GM21786 (cell line): ENCODE results near the gene ARFGAP1.
"Not testable (repeated sequence)": the region's sequence is repeated elsewhere in the genome, so short reads cannot be mapped to it uniquely, and the experiment has no call there.

Source experiments
- ATAC-seq: cut with Tn5 transposase; IDR thresholded peaks from one replicate; pipeline ENCODE4 v1.9.1; 2021; ENCODE audit not compliant: unreplicated experiment

ARFGAP1 gene

DNA sequence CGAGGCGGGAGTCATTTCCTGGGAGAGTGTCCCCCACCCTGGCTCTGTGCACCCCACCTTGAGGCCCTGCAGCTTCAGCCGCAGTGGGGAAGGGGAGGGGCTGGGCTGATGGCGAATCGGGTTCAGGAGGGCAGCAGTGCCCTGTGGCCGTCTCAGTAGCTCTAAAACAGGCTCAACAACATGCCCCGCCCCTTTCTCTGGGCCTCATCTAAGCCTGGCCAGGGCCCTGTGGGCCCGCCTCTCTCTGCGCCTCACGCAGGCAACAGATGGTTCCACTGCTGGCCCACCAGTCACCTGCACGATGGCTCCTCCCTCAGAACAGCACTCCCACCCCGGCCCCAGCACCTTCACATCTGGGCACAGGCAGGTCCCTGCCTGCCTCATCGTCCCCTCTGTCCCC is 58.3 kb downstream of the ARFGAP1 start:
- no peak for ATAC-seq

DNA sequence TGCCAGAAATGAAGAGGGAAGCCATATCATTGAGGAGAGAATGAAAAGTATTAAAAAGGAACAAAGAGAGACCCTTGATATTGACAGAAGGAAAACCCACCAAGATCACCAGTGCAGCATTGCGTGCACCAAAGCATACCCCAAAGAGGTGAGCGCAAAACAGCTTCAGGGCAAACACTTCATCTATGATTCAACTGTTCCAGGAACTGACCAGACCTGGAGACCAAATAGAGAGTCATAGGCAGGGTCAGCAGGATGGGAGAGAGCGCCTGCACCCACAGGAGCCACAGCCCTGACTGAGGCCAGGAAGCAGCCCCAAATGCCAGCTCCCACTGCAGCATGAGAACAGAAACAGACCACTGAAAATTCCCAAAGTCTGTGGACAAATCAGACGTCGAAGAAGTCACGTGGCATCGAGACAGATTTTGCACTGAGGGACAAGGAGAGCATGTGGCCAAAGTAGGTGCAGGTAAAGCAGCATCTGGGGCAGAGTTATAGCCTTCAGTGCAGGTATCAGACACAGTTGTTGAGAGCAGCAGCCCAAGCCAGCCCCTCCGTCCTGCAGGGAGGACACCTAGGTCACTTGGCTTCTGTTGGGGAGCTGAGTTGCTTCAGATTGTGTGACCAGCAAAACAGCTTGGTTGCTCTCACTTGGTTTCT is 59.3 kb downstream of the ARFGAP1 start:
- no peak for ATAC-seq

DNA sequence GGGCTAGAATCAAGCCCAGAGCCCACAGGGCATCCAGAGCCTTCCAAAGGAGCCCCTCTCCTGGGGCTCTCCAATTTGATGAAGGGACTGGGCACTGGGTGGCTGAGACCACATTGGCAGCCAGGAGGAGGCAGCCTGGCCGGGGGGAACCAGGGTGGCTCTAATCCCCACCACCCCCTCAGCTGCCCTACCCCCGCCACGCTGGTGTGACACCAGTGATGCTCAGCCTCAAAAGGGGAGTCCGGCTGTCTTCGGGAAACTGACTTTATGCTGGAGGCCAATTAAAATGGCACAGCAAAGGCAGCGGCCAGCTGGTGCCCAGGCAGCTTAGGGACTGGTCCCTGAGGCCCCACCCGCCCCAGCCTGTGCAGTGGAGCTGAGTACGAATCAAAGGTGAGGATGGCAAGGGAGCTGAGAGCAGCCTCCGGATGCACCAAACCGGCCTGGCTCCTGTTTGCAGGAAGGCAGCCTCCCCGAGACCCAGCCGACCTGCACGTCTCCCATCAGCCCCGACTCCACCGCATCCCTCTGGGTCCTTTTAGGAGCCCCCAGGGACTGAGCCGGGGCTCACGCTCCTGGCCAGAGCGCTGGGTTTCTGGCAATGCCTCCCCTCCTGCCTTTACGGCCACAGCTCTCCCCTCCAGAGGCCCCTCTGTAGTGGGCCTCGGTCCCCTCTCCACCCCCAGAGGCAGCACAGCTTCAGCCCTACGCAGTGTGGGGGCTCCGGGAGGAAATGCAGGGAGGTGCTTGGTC is 60.1 kb downstream of the ARFGAP1 start:
- no peak for ATAC-seq

DNA sequence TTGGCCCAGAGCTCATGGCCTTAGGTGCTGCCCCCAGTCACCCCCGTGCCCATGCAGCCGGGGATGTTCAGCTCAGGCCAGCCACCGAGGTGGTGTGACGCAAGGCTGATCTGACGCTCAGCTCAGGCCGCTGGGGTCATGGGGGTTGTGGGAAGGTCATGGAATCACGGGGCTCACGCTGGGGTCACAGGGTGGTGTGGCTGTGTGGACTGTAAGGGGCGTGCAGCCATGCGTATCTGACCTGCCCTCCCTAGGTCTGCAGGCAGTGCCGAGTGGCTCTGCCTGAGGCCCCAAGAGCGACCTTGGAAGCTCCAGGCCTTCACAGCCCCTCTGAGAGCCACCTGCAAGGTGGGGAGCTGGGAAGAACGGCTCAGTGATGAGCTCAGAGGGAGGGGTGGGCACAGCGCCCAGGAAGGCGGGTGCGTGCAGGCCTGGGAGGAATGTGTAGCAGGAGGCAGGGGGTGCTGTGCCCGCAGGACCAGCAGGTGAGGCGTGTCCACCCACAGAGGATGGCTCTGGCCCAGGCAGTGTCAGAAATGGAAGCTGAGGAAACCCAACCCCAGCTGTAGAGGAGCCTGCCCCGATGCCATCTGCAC is 60.7 kb downstream of the ARFGAP1 start:
- no peak for ATAC-seq

DNA sequence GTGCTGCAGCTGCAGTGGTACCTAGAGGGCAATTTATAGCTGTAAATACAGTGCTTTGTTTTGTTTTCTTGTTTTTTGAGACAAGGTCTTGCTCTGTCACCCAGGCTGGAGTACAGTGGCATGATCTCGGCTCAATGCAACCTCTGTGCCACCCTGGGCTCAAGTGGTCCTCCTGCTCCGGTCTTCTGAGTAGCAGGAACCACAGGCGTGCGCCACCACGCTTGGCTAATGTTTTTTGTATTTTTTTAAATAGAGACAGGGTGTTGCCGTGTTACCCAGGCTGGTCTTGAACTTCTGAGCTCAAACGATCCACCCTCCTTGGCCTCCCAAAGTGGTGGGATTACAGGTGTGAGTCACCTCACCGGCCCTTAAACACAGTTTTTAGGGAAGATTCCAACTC is 61.7 kb downstream of the ARFGAP1 start:
- no peak for ATAC-seq

DNA sequence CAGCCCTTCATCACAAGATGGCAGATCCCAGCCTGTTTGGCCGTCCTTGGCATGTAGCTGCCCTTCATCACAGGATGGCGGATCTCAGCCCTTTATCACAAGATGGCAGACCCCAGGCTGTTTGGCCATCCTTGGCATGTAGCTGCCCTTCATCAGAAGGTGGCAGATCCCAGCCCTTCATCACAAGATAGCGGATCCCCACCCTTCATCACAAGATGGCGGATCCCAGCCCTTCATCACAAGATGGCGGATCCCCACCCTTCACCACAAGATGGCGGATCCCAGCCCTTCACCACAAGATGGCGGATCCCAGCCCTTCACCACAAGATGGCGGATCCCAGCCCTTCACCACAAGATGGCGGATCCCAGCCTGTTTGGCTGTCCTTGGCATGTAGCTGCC is 62.4 kb downstream of the ARFGAP1 start:
- not testable (repeated sequence) for ATAC-seq

DNA sequence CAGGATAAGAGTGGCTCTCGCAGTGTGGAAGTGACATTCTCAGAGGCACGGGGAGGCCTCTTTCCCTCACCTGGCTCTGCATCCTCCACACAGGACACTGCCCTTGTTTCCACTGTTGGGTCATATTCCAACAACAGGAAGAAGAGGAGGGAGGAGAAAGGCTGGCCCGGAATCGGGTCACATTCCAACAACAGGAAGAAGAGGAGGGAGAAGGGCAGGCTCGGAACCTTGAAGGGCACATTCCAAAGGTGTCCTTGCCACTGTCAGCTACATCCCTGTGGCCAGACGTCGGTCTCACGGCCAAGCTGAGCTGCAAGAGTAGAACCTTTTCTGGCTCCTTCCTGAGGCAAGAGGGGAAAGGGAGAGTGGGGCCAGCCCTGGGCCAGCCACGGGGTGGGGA is 63.1 kb downstream of the ARFGAP1 start:
- no peak for ATAC-seq

DNA sequence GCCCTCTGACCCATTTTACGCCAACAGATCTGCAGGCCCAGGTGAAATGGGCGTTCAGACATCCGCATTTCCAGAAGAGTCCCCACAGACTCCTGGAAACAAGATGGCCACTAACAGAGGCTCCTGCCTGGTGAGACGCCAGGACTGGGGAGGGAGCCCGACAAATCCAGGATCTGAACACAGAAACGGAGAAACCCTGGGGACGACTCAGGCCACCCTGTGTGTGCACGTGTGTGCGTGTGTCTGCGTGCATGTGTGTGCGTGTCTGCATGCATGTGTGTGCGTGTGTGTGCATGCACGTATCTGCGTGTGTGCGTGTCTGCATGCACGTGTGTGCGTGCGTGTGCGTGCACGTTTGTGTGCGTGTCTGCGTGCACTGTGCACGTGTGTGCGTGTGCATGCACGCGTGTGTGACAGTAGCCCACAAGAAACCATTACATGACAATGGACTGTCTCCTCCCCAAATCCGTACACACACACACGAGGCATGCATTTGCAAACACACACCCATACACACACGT is 63.7 kb downstream of the ARFGAP1 start:
- ATAC-seq: no peak

DNA sequence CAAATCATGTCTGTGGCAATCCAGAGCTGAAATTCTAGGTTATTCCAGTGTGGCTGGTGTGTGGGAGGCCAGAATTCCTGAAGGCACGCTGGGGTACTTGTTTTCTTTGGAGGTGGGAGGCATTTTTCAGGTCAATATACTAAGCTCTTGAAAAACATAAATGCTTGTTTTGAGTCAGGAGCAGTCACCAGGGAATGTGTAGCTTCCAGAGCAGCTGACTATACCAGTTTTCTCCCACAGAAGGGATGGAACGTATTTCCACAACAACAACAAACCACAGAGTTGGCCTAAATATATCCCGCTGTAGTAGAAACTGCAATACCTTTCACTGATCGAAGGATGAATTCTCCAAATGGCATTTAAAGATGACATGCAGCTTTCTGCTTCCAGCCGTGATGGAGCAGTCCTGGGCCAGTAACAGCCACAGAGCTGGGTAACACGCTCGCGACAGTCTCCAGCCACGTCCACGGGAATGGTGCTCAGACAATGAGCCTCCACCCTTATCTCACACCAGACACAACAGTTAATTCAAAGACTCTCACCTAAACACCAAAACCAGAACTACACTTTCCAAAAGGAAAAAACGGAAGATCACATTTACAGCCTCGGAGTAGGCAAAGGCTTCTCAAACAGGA is 65.3 kb downstream of the ARFGAP1 start:
- no peak for ATAC-seq
